Measurements from ENCODE around the gene ALDH1A1.

- TF ChIP-seq CTCF (optimal IDR thresholded peaks at IDR 0.05 in 1 of 3, IDR thresholded peaks at IDR 0.05 in 1 of 3, conservative IDR thresholded peaks at IDR 0.05 in 1 of 3; ENCODE audit: extremely low read depth in 1 of 3, insufficient read depth in 2 of 3, low read length in 3 of 3) (no peak), EZH2 (IDR thresholded peaks at IDR 0.05; ENCODE audit: low read length) (no peak)
These were observed 47.1 kb downstream of the ALDH1A1 start for GRCh38 chr9:72905514-72906480.
